K562 (cell line): Measurements from ENCODE around the gene MZB1. TPM values are rescaled to one million over a fixed set of nuclear protein-coding genes. Genes with fewer than 3 reads are reported as not detected.

ENCODE experiments used
- ARNT ChIP-seq, 2 experiments: fragments of 450-650 bp; IDR thresholded peaks; 2 replicates each; pipeline ENCODE4 v1.6.1; 2016; ENCODE audit warnings: mild to moderate bottlenecking in 1 of 2
- C11orf30 ChIP-seq: fragments of 450-650 bp; IDR thresholded peaks from 2 replicates; pipeline ENCODE4 v1.6.1; 2016; ENCODE audit warnings: low read depth, mild to moderate bottlenecking
- CREM ChIP-seq: IDR thresholded peaks from 2 replicates; pipeline ENCODE4 v1.6.1; 2014; ENCODE audit warnings: antibody characterized with exemption, low read depth
- EP400 ChIP-seq: fragments of 450-650 bp; IDR thresholded peaks from 2 replicates; pipeline ENCODE4 v1.6.1; 2017; ENCODE audit warnings: antibody characterized with exemption, mild to moderate bottlenecking, moderate library complexity
- ETV5 ChIP-seq: sonication (generic); formaldehyde crosslinking; IDR thresholded peaks from 2 replicates; pipeline ENCODE4 v1.4.0; 2020; ENCODE audit warnings: low read depth, mild to moderate bottlenecking, missing genetic modification reagents
- HNRNPL ChIP-seq: fragments of 200-400 bp; formaldehyde crosslinking; IDR thresholded peaks from 2 replicates; pipeline ENCODE4 v1.6.1; 2017; ENCODE audit warnings: low read depth, mild to moderate bottlenecking, low read length
- MBD2 ChIP-seq: sonication (generic); IDR thresholded peaks from 2 replicates; pipeline ENCODE4 v1.6.1; 2016; ENCODE audit warnings: low read depth, borderline replicate concordance
- NR1H2 ChIP-seq: sonication (generic); formaldehyde crosslinking; IDR thresholded peaks from 2 replicates; pipeline ENCODE4 v1.4.0; 2020; ENCODE audit warnings: mild to moderate bottlenecking, missing genetic modification reagents
- RHOXF2B ChIP-seq: fragments of 250-450 bp; sonication (Bioruptor Pico); conservative IDR thresholded peaks from 2 replicates; pipeline ENCODE4 v1.5.1; 2021
- SREBF2 ChIP-seq: sonication (generic); formaldehyde crosslinking; IDR thresholded peaks from 2 replicates; pipeline ENCODE4 v1.4.0; 2020; ENCODE audit warnings: mild to moderate bottlenecking, missing genetic modification reagents
- SRSF7 ChIP-seq: fragments of 200-400 bp; formaldehyde crosslinking; optimal IDR thresholded peaks from 2 replicates; pipeline ENCODE3; 2017; ENCODE audit warnings: mild to moderate bottlenecking, low read depth, low read length
- TAF15 ChIP-seq: fragments of 200-400 bp; formaldehyde crosslinking; IDR thresholded peaks from 2 replicates; pipeline ENCODE4 v1.6.1; 2017; ENCODE audit warnings: mild to moderate bottlenecking, low read depth, low read length, moderate library complexity
- ZC3H11A ChIP-seq: IDR thresholded peaks from 2 replicates; pipeline ENCODE4 v1.6.1; 2012; ENCODE audit warnings: low read depth, low read length, improper control_type of control experiment
- ZC3H8 ChIP-seq: fragments of 450-650 bp; IDR thresholded peaks from 2 replicates; pipeline ENCODE4 v1.6.1; 2017
- ZEB2 ChIP-seq: fragments of 450-650 bp; IDR thresholded peaks from 2 replicates; pipeline ENCODE4 v1.6.1; 2016
- ZNF431 ChIP-seq: sonication (generic); formaldehyde crosslinking; IDR thresholded peaks from 2 replicates; pipeline ENCODE4 v1.8.0; 2022; ENCODE audit warnings: mild to moderate bottlenecking, missing genetic modification reagents
- polyA plus RNA-seq, 8 experiments: library from polyadenylated mRNA; depleted of rRNA in 4 of 8; stranded (reverse) in 5 of 8; unstranded in 3 of 8; fragments of >200 nt; fragmentation: Nextera tagmentation in 2 of 8; fragmentation: Illumina TruSeq in 1 of 8; extraction: Ambion mirVana in 2 of 8; extraction: Trizol in 1 of 8; gene quantifications; 2 replicates each; pipeline versions ENCODE4 v1.2.1 to v1.2.3, GENCODE V29; 2011 to 2014; ENCODE audit warnings: inconsistent platforms in 1 of 8, missing spikeins in 1 of 8
- total RNA-seq, 7 experiments: library from RNA; depleted of rRNA in 6 of 7; stranded (reverse); fragments of >200 nt in 6 of 7; fragmentation: Illumina TruSeq in 2 of 7; extraction: Trizol in 2 of 7; gene quantifications; 2 replicates each; pipeline versions ENCODE4 v1.2.1 to v1.2.3, GENCODE V29; 2011 to 2021; ENCODE audit warnings: low replicate concordance in 1 of 7
- TF ChIP-seq, protein P1 (sequence below): fragments of 250-450 bp; sonication (Bioruptor Pico); IDR thresholded peaks from 2 replicates; pipeline ENCODE4 v1.4.0; 2020
- TF ChIP-seq, protein P2 (sequence below): sonication (generic); formaldehyde crosslinking; IDR thresholded peaks from 2 replicates; pipeline ENCODE4 v1.8.1; 2022; ENCODE audit warnings: missing genetic modification reagents
- TF ChIP-seq, protein P3 (sequence below): fragments of 150-350 bp; IDR thresholded peaks from 2 replicates; pipeline ENCODE4 v1.6.1; 2014; ENCODE audit warnings: low read depth, mild to moderate bottlenecking, low read length, borderline replicate concordance
- TF ChIP-seq, protein P4 (sequence below): sonication (generic); IDR thresholded peaks from 2 replicates; pipeline ENCODE4 v1.6.1; 2016
- TF ChIP-seq, protein P5 (sequence below): fragments of 250-450 bp; sonication (Bioruptor Pico); IDR thresholded peaks from 2 replicates; pipeline ENCODE4 v1.5.0; 2021

Gene MZB1
- total and polyA plus RNA-seq, 9 of the 15 experiments (the other 6 are each of a cell fraction or from before 2014, with no cell fraction given): 0.13 to 0.31 TPM; not detected in 7

DNA sequence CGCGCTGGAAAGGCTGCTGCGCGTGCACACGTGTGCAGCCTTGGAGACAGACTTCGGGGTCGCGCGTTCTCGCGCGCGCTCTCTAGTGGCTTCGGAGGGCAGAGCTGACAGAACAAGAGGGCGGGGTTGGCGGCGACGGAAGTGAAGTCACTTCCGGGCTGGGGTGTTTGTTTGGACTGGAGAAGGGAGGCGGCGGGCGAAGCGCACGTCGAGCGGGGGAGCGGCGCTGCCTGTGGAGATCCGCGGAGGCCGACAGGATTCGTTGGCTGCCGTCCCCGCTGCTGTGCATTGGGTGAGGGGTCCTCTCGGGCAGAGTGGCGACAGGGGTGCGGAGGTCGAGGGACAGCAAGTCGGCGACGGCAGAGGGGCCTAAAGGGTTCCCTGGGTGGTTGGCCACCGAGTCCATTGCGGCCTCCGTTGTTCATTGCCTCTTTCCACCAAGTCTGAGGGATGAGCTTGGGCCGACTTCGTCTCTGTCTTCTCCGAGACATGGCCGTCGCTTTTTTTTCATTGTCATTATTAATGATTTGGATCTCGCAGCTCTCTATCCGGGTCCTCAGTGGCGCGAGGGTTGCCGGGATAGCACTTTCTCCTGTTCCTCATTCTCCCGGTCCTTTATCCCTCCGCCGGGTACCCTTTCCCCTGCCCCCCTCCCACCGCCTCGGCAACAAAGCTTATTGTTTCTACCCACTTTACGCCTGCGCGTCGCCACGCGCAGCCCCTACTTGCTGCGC, 47.9 kb downstream of the MZB1 start, which contains the start of gene PAIP2 (continued):
- TF ChIP-seq, protein P1, sequence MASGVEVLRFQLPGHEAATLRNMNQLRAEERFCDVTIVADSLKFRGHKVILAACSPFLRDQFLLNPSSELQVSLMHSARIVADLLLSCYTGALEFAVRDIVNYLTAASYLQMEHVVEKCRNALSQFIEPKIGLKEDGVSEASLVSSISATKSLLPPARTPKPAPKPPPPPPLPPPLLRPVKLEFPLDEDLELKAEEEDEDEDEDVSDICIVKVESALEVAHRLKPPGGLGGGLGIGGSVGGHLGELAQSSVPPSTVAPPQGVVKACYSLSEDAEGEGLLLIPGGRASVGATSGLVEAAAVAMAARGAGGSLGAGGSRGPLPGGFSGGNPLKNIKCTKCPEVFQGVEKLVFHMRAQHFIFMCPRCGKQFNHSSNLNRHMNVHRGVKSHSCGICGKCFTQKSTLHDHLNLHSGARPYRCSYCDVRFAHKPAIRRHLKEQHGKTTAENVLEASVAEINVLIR (CRISPR knock-in tag): peak; percentile 75
- TF ChIP-seq, protein P2, sequence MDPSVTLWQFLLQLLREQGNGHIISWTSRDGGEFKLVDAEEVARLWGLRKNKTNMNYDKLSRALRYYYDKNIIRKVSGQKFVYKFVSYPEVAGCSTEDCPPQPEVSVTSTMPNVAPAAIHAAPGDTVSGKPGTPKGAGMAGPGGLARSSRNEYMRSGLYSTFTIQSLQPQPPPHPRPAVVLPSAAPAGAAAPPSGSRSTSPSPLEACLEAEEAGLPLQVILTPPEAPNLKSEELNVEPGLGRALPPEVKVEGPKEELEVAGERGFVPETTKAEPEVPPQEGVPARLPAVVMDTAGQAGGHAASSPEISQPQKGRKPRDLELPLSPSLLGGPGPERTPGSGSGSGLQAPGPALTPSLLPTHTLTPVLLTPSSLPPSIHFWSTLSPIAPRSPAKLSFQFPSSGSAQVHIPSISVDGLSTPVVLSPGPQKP: no peak
- TF ChIP-seq C11orf30 (peak; percentile 42; the same call in 1 of the 2 replicates), EP400 (peak; percentile 94), HNRNPL (no peak), ZC3H11A (no peak), CREM (peak; percentile 95), ZEB2 (no peak), ETV5 (peak; percentile 99), TAF15 (no peak), ZC3H8 (no peak), NR1H2 (no peak), ARNT (IDR thresholded peaks at IDR 0.05) (no peak), ZNF431 (0 out of 2 replicates have a peak, but pooled peaks have one; percentile 72), RHOXF2B (no peak), SRSF7 (no peak), MBD2 (peak; percentile 84), SREBF2 (CRISPR knock-in tag) (no peak)
- TF ChIP-seq, protein P3, sequence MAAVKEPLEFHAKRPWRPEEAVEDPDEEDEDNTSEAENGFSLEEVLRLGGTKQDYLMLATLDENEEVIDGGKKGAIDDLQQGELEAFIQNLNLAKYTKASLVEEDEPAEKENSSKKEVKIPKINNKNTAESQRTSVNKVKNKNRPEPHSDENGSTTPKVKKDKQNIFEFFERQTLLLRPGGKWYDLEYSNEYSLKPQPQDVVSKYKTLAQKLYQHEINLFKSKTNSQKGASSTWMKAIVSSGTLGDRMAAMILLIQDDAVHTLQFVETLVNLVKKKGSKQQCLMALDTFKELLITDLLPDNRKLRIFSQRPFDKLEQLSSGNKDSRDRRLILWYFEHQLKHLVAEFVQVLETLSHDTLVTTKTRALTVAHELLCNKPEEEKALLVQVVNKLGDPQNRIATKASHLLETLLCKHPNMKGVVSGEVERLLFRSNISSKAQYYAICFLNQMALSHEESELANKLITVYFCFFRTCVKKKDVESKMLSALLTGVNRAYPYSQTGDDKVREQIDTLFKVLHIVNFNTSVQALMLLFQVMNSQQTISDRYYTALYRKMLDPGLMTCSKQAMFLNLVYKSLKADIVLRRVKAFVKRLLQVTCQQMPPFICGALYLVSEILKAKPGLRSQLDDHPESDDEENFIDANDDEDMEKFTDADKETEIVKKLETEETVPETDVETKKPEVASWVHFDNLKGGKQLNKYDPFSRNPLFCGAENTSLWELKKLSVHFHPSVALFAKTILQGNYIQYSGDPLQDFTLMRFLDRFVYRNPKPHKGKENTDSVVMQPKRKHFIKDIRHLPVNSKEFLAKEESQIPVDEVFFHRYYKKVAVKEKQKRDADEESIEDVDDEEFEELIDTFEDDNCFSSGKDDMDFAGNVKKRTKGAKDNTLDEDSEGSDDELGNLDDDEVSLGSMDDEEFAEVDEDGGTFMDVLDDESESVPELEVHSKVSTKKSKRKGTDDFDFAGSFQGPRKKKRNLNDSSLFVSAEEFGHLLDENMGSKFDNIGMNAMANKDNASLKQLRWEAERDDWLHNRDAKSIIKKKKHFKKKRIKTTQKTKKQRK: no peak
- TF ChIP-seq, protein P4, sequence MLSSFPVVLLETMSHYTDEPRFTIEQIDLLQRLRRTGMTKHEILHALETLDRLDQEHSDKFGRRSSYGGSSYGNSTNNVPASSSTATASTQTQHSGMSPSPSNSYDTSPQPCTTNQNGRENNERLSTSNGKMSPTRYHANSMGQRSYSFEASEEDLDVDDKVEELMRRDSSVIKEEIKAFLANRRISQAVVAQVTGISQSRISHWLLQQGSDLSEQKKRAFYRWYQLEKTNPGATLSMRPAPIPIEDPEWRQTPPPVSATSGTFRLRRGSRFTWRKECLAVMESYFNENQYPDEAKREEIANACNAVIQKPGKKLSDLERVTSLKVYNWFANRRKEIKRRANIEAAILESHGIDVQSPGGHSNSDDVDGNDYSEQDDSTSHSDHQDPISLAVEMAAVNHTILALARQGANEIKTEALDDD: no peak
- TF ChIP-seq, protein P5, sequence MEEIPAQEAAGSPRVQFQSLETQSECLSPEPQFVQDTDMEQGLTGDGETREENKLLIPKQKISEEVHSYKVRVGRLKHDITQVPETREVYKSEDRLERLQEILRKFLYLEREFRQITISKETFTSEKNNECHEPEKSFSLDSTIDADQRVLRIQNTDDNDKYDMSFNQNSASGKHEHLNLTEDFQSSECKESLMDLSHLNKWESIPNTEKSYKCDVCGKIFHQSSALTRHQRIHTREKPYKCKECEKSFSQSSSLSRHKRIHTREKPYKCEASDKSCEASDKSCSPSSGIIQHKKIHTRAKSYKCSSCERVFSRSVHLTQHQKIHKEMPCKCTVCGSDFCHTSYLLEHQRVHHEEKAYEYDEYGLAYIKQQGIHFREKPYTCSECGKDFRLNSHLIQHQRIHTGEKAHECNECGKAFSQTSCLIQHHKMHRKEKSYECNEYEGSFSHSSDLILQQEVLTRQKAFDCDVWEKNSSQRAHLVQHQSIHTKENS: no peak
